Psoas muscle (tissue), 8 donors: ENCODE data around the gene RIMBP2. TPM values are rescaled to one million over a fixed set of nuclear protein-coding genes. Genes with fewer than 3 reads are reported as not detected.

Source experiments
- ATAC-seq, 4 donors: fragments of 200-7000 bp; cut with Tn5 transposase; one replicate each; pipeline ENCODE4 v1.9.1; 2020; ENCODE audit warnings: moderate library complexity in 3 of 4, mild to moderate bottlenecking in 2 of 4
- DNase-seq, 2 donors: peaks; one replicate each; pipeline ENCODE4 v3.0.0-alpha.2; 2020
- H3K27ac ChIP-seq: fragments of 200-600 bp; one replicate; pipeline ENCODE4 v1.8.0; 2022
- H3K27me3 ChIP-seq, 3 donors: fragments of 200-600 bp in 1 of 3; one replicate each; pipeline versions ENCODE4 v1.6.1 to v1.8.0; 2013 to 2022; ENCODE audit warnings: low read length in 2 of 3, mild to moderate bottlenecking in 2 of 3, moderate library complexity in 1 of 3; ENCODE audit not compliant: insufficient read depth in 3 of 3
- H3K36me3 ChIP-seq, 2 donors: fragments of 200-600 bp in 1 of 2; one replicate each; pipeline versions ENCODE4 v1.6.1 to v1.8.0; 2013 to 2022; ENCODE audit warnings: low read depth in 1 of 2, mild to moderate bottlenecking in 1 of 2, moderate library complexity in 1 of 2; ENCODE audit not compliant: insufficient read depth in 1 of 2
- H3K4me1 ChIP-seq: fragments of 200-600 bp; one replicate; pipeline ENCODE4 v1.8.0; 2022
- H3K4me3 ChIP-seq: fragments of 200-600 bp; one replicate; pipeline ENCODE4 v1.8.0; 2022; ENCODE audit warnings: mild to moderate bottlenecking
- H3K9me3 ChIP-seq: fragments of 200-600 bp; one replicate; pipeline ENCODE4 v1.8.0; 2022
- CTCF ChIP-seq: fragments of 200-600 bp; IDR thresholded peaks from one replicate; pipeline ENCODE4 v1.8.0; 2022; ENCODE audit warnings: antibody characterized with exemption
- WGBS, 3 donors: extraction: QIAGEN DNeasy Blood & Tissue Kit; methylation state at CpG; one replicate each; pipeline versions ENCODE4 v1.1.6 to v1.1.7; 2013; 5-methylcytosine and 5-hydroxymethylcytosine counted together
- intact Hi-C, 2 donors: fragments of 100-400 bp; cut with DNase I; formaldehyde crosslinking; loops; one replicate each; pipeline versions ENCODE4 v1.11.0 to v1.14.2; 2022
- polyA plus RNA-seq, 3 donors: library from polyadenylated mRNA; stranded (reverse); fragments of 200-250 nt; gene quantifications; one replicate each; pipeline ENCODE4 v1.2.3, GENCODE V29; 2013
- total RNA-seq, 4 donors: library from RNA; stranded (reverse); fragmentation: NEBNext Ultra II Directional in 2 of 4; extraction: Animal tissue kit (Norgen Biotek cat#: 25700) in 2 of 4; gene quantifications; one replicate each; pipeline versions ENCODE4 v1.2.1 to v1.2.4, GENCODE V29; 2021 to 2023
- donor health status: healthy with polysubstance abuse.
- donor health status: DM: no; HTN: no; CAD: no; lungs with moderate emphysema.
- donor health status: Bipolar disorder and iron deficiency.
- donor health status: healthy.
- donor health status: DM: yes; HTN: yes; CAD: no.
- donor health status: DM: no; HTN: no; CAD: no.
- donor health status: DM: no; HTN: no; CAD: no.
- donor health status: DM: yes; HTN: yes; CAD: no.

The RIMBP2 gene
- total and polyA plus RNA-seq, 7 donors = 0.05 to 1.2 (median 0.21) TPM

- ATAC-seq (no peak), DNase-seq (peak in 1 of 2 donors; percentile 0)
- WGBS, 3 donors = 59 to 76% (median 60%) methylated on average over 21 of the region's 21 CpGs
- H3K4me1 ChIP-seq = no peaks in the 10 kb centered on the region
- no peak overlapping the region for H3K27ac ChIP-seq
- no peaks in the 10 kb centered on the region for H3K9me3 ChIP-seq
- no peak overlapping the region for H3K4me3 ChIP-seq
- intact Hi-C loops = no loop called here
- no peak for TF ChIP-seq CTCF
- no peaks in the 10 kb centered on the region for H3K36me3 ChIP-seq
- H3K27me3 ChIP-seq = peaks cover 0 to 14% (median 5%) of the 10 kb centered on the region in 3 donors
Measured at GRCh38 chr12:130462558-130463274, 253.4 kb downstream of the RIMBP2 start.

GRCh38 chr12:130461839-130462557 is 254.1 kb downstream of the RIMBP2 start:
- WGBS, 3 donors = 74 to 79% (median 78%) methylated on average over 22 of the region's 22 CpGs
- Histone ChIP-seq H3K27ac (no peak overlapping the region), H3K27me3 (peaks cover 0 to 14% (median 5%) of the 10 kb centered on the region in 3 donors), H3K4me1 (no peaks in the 10 kb centered on the region), H3K36me3 (no peaks in the 10 kb centered on the region), H3K9me3 (no peaks in the 10 kb centered on the region), H3K4me3 (no peak overlapping the region)
- ATAC-seq (no peak), DNase-seq (peak in 1 of 2 donors; percentile 9)
- intact Hi-C loops = no loop called here
- TF ChIP-seq CTCF = no peak

DNA sequence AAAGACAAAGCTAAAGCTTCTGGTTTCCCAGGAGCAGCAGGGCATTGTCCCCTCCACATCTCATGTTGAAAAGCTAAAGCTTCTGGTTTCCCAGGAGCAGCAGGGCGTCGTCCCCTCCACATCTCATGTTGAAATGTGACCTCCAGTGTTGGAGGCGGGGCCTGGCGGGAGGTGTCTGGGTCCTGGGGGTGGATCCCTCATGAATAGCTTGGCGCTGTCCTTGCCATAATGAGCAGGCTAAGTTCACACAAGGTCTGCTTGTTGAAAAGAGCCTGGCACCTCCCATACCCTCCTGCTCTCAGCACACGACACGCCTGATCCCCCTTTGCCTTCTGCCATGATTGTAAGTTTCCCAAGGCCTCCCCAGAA is 254.7 kb downstream of the RIMBP2 start:
- Histone ChIP-seq H3K27ac (no peak overlapping the region), H3K36me3 (no peaks in the 10 kb centered on the region), H3K9me3 (no peaks in the 10 kb centered on the region), H3K4me3 (no peak overlapping the region), H3K27me3 (peaks cover 0 to 14% (median 5%) of the 10 kb centered on the region in 3 donors), H3K4me1 (no peaks in the 10 kb centered on the region)
- TF ChIP-seq CTCF = no peak
- intact Hi-C loops = no loop called here
- ATAC-seq (no peak), DNase-seq (peak in 1 of 2 donors; percentile 1)
- 59 to 66% (median 60%) methylated on average over 7 of the region's 7 CpGs for WGBS, 3 donors

DNA sequence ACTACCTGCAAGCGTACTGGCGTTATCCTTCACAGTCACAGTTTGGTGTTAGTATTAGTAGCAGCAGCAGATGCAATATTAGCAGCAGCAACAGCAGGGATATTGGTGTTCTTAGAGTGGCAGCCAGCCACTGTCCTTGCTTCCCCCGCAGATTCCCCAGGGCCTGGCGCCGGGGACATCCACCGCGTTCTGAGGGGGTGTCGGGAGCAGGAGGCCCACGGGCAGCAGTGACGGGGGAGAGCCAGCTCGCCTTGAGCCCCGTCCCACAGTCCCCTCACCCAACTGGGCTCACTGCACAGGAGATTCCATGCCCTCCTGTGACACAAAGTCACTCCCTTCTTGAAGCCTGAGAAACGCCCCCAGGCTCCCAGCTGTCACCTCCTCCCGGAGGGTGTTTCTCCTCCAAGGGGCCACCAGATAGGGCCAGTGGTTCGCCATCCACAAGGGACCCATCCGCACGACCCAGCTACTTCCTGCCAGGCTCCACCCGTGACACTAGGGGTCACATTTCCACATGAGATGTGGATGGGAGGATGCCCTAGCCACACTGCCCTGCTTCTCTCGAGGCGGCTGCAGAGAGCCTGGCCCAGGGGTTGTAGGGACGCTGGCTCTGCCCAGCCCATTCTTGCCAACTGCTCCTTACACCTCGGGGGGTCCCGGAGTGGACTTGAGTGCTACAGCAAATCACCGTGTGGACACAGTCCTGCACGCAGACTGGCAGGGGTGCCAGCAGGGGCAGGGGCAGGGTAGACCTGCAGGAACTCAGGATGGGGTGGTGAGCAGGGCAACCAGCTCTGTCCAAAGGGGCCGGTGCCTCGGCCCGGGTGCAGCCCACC is 255.3 kb downstream of the RIMBP2 start:
- ATAC-seq (no peak), DNase-seq (peak in 1 of 2 donors; percentile 8)
- Histone ChIP-seq H3K27me3 (peaks cover 0 to 14% (median 5%) of the 10 kb centered on the region in 3 donors), H3K36me3 (no peaks in the 10 kb centered on the region), H3K4me3 (no peak overlapping the region), H3K4me1 (no peaks in the 10 kb centered on the region), H3K9me3 (no peaks in the 10 kb centered on the region), H3K27ac (no peak overlapping the region)
- TF ChIP-seq CTCF = no peak
- 71 to 72% (median 72%) methylated on average over 27 to 28 of the region's 28 CpGs for WGBS, 3 donors
- intact Hi-C loops = no loop called here
